Lower leg skin (tissue), 4 donors: ENCODE results near the gene TMEM233. TPM values are rescaled to one million over a fixed set of nuclear protein-coding genes. Genes with fewer than 3 reads are reported as not detected.

Experiments
- DNase-seq, 2 donors: peaks; one replicate each; pipeline ENCODE4 v3.0.0-alpha.2; 2019; ENCODE audit warnings: low spot score in 2 of 2
- H3K4me3 ChIP-seq: fragments of 200-600 bp; sonication (generic); 2 replicates; pipeline ENCODE4 v1.5.1; 2017; ENCODE audit warnings: mild to moderate bottlenecking, low read depth; ENCODE audit not compliant: poor library complexity, severe bottlenecking
- POLR2A ChIP-seq, 2 donors: fragments of 450-650 bp; IDR thresholded peaks; one replicate each; pipeline ENCODE4 v1.6.1; 2016 to 2017; ENCODE audit warnings: antibody characterized with exemption in 2 of 2, mild to moderate bottlenecking in 1 of 2, moderate library complexity in 1 of 2
- WGBS, 2 donors: methylation state at CpG; one replicate each; pipeline ENCODE4 v1.1.5; 2018; 5-methylcytosine and 5-hydroxymethylcytosine counted together
- intact Hi-C: fragments of 100-400 bp; cut with DNase I; formaldehyde crosslinking; loops from one replicate; pipeline ENCODE4 v1.15.0; 2023; ENCODE audit warnings: low total_unique reads
- total RNA-seq, 4 donors: library from RNA; depleted of rRNA; stranded (reverse); fragments of >200 nt; gene quantifications; one replicate each; pipeline ENCODE4 v1.1.0, GENCODE V29; 2016
- TF ChIP-seq, protein P1 (sequence below), 3 donors: fragments of 450-650 bp; IDR thresholded peaks; one replicate each; pipeline ENCODE4 v1.5.1; 2016; ENCODE audit warnings: antibody characterized with exemption in 3 of 3, mild to moderate bottlenecking in 3 of 3, moderate library complexity in 2 of 3

TMEM233 gene
- total RNA-seq, 4 donors from 2014 or later = 0.06 TPM; not detected in 3

DNA sequence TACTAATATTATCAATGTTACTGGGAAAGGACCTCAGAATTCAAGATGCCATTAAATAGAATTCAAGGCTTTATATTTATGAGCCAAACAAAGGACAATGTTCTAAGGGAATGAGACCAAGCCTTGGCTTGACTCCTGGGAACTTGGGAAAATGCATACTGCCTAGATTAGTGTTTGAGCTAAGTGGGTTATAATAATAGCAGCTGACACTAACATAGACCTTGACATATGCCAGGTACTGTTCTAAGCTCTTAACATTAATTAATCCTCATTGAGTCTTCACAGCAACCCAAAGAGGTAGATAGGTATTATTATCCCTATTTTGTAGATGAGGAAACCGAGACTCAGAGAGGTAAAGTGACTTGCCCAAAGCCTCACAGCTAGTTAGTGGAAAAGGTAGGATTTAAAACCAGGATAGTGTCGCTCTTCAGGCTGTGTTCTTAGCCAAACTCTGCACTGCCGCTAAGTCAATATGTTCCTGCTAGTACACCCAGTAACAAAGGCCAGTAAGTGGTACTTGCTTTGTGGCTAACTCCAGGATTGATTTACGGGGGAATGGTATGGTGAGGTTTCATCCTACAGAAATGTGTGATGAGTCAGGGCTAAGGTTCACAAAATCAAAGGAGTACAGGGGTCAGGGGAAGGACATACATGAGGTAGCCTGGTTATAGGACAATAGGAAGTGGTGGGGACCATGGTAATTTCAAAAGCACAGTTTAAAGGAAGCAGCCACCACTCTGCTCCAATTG is 38.5 kb downstream of the TMEM233 start:
- no peak for TF ChIP-seq POLR2A (IDR thresholded peaks at IDR 0.05)
- TF ChIP-seq, protein P1, sequence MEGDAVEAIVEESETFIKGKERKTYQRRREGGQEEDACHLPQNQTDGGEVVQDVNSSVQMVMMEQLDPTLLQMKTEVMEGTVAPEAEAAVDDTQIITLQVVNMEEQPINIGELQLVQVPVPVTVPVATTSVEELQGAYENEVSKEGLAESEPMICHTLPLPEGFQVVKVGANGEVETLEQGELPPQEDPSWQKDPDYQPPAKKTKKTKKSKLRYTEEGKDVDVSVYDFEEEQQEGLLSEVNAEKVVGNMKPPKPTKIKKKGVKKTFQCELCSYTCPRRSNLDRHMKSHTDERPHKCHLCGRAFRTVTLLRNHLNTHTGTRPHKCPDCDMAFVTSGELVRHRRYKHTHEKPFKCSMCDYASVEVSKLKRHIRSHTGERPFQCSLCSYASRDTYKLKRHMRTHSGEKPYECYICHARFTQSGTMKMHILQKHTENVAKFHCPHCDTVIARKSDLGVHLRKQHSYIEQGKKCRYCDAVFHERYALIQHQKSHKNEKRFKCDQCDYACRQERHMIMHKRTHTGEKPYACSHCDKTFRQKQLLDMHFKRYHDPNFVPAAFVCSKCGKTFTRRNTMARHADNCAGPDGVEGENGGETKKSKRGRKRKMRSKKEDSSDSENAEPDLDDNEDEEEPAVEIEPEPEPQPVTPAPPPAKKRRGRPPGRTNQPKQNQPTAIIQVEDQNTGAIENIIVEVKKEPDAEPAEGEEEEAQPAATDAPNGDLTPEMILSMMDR (IDR thresholded peaks at IDR 0.05) = no peak
- intact Hi-C loops = no loop called here
- DNase-seq = no peak
- no peak overlapping the region for H3K4me3 ChIP-seq
- WGBS, 2 donors = 84 to 91% methylated on average over 4 of the region's 4 CpGs

DNA sequence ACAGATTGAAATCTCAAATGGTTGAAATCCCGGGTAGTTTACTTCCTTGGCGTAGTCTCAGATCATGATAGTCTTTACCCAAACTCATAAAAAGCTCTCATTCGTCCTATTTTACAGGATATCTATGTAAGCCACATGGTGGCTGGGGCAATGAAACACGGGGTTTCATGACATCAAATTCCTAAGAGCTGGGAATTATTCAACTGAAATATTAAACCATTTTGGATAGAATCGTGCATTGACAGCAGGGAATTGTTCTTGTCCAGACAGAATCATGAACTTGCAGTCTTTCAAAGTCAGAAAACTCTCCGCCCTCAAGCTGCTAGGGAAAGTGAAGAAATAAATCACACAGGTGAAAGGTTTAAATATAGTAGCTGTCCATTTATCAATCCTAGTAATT is 41.2 kb downstream of the TMEM233 start:
- TF ChIP-seq POLR2A (IDR thresholded peaks at IDR 0.05) = no peak
- TF ChIP-seq, protein P1 (IDR thresholded peaks at IDR 0.05) = no peak
- no peak overlapping the region for H3K4me3 ChIP-seq
- intact Hi-C loops = no loop called here
- DNase-seq = no peak
- WGBS, 2 donors = 23 to 37% methylated on average over 6 of the region's 6 CpGs

- DNase-seq = no peak
- intact Hi-C loops = no loop called here
- no peak overlapping the region for H3K4me3 ChIP-seq
- TF ChIP-seq, protein P1 (IDR thresholded peaks at IDR 0.05) = no peak
- TF ChIP-seq POLR2A (IDR thresholded peaks at IDR 0.05) = no peak
- WGBS, 2 donors = 64 to 69% methylated on average over 4 of the region's 4 CpGs
These were observed 49.4 kb downstream of the TMEM233 start for GRCh38 chr12:119642986-119643385.

GRCh38 chr12:119644930-119645329 is 51.4 kb downstream of the TMEM233 start:
- TF ChIP-seq, protein P1 (IDR thresholded peaks at IDR 0.05) = no peak
- no peak for TF ChIP-seq POLR2A (IDR thresholded peaks at IDR 0.05)
- intact Hi-C loops = no loop called here
- no peak overlapping the region for H3K4me3 ChIP-seq
- 84 to 94% methylated on average over 3 of the region's 3 CpGs for WGBS, 2 donors
- no peak for DNase-seq

DNA sequence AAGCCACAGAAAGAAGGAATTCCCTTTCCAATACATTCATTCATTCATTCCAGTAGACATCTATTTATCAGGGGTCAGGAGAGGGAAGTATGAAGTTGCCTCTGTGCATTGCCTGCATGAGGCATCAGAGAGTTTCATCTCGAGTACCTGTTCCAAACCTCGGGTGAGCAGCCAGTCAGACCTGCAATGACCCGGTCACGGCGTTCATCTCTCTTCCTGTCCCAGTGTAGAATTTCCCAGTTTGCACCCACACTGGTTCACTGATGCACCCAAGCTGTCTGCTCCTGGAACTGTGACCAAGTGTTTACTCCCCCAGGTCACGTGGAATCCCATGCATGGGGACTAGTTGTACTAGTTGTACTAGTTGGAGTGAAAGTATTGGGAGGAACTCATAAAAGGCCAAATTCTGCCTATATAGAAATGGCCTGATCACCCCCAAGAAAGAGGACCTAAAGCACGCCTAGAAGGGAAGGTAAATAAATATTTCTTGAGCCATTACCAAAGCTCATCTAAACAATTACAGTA is 52.0 kb downstream of the TMEM233 start:
- no peak overlapping the region for H3K4me3 ChIP-seq
- 89% methylated on average over 7 of the region's 7 CpGs for WGBS, 2 donors
- intact Hi-C loops = no loop called here
- TF ChIP-seq POLR2A (IDR thresholded peaks at IDR 0.05) = no peak
- TF ChIP-seq, protein P1 (IDR thresholded peaks at IDR 0.05) = no peak
- no peak for DNase-seq
